HG02943 (cell line): Measurements from ENCODE around the gene NKX3-2.
A peak's percentile ranks its signal among the peaks of the same experiment; 100 is the strongest.

Source experiments
- ATAC-seq: cut with Tn5 transposase; IDR thresholded peaks from one replicate; pipeline ENCODE4 v1.9.1; 2021; ENCODE audit warnings: mild to moderate bottlenecking, low read depth, moderate library complexity; ENCODE audit not compliant: unreplicated experiment

The NKX3-2 gene

GRCh38 chr4:13546142-13546940 lies 2.0 kb upstream of the NKX3-2 start:
- ATAC-seq: no peak

GRCh38 chr4:13545394-13545808 lies 1.1 kb upstream of the NKX3-2 start:
- ATAC-seq: no peak

- peak; percentile 39 for ATAC-seq
Observed at GRCh38 chr4:13544606-13545393, 492 bp upstream of the NKX3-2 start.

- ATAC-seq: no peak
Observed at GRCh38 chr4:13543032-13543838, 1.1 kb downstream of the NKX3-2 start.

GRCh38 chr4:13542577-13543031 lies 1.7 kb downstream of the NKX3-2 start:
- no peak for ATAC-seq

GRCh38 chr4:13541720-13542576 lies 2.4 kb downstream of the NKX3-2 start:
- ATAC-seq: no peak

- no peak for ATAC-seq
Observed at GRCh38 chr4:13541176-13541604, 3.1 kb downstream of the NKX3-2 start.

- ATAC-seq: no peak
Observed at GRCh38 chr4:13540446-13541175, 3.7 kb downstream of the NKX3-2 start.

- ATAC-seq: no peak
Observed at GRCh38 chr4:13539619-13540445, 4.5 kb downstream of the NKX3-2 start.

GRCh38 chr4:13539047-13539618 lies 5.2 kb downstream of the NKX3-2 start:
- ATAC-seq: no peak

- ATAC-seq: no peak
Observed at GRCh38 chr4:13538427-13538973, 5.8 kb downstream of the NKX3-2 start.

GRCh38 chr4:13537832-13538177 lies 6.5 kb downstream of the NKX3-2 start:
- no peak for ATAC-seq

GRCh38 chr4:13537011-13537831 lies 7.1 kb downstream of the NKX3-2 start:
- ATAC-seq: no peak

GRCh38 chr4:13536607-13537006 lies 7.7 kb downstream of the NKX3-2 start:
- no peak for ATAC-seq

- no peak for ATAC-seq
Observed at GRCh38 chr4:13535708-13536361, 8.5 kb downstream of the NKX3-2 start.

GRCh38 chr4:13535118-13535517 lies 9.2 kb downstream of the NKX3-2 start:
- no peak for ATAC-seq
